ENCODE results near the gene USP5. TPM values are rescaled to one million over a fixed set of nuclear protein-coding genes. Genes with fewer than 3 reads are reported as not detected.

The USP5 gene
- total RNA-seq, 2 donors from 2014 or later: 91.7 to 105 TPM

Other genes starting within 250 kb of the USP5 start
- 100 to 1,000 TPM; 239 to 352 TPM for gene CHD4, start 244.8 kb upstream of the USP5 start, total RNA-seq
- 10 to 100 TPM in 1 of 2 donors, 1 to 10 TPM in 1; 5.6 to 10.6 TPM for gene LPAR5, start 216.2 kb upstream of the USP5 start, total RNA-seq
- 1 to 10 TPM in 1 of 2 donors, under 1 TPM in 1; 0.98 to 2.1 TPM for gene ACRBP, start 204.7 kb upstream of the USP5 start, total RNA-seq
- 10 to 100 TPM; 13.0 to 16.7 TPM for gene ING4, start 189.0 kb upstream of the USP5 start, total RNA-seq
- 10 to 100 TPM; 81.1 to 90.0 TPM for gene ZNF384, start 162.8 kb upstream of the USP5 start, total RNA-seq
- under 1 TPM in 1 of 2 donors, not detected in 1; 0.17 TPM for gene PIANP, start 151.3 kb upstream of the USP5 start, total RNA-seq
- gene COPS7A, start 128.1 kb upstream of the USP5 start, total RNA-seq: 10 to 100 TPM; 49.6 to 60.6 TPM
- 100 to 1,000 TPM in 1 of 2 donors, 10 to 100 TPM in 1; 98.3 to 124 TPM for gene MLF2, start 99.0 kb upstream of the USP5 start, total RNA-seq
- 10 to 100 TPM; 50.4 to 93.8 TPM for gene PTMS, start 85.8 kb upstream of the USP5 start, total RNA-seq
- 100 to 1,000 TPM in 1 of 2 donors, 10 to 100 TPM in 1; 78.2 to 365 TPM for gene LAG3, start 79.6 kb upstream of the USP5 start, total RNA-seq
- gene CD4, start 62.6 kb upstream of the USP5 start, total RNA-seq: 1 to 10 TPM in 1 of 2 donors, under 1 TPM in 1; 0.43 to 5.4 TPM
- not detected for gene GPR162, start 30.3 kb upstream of the USP5 start, total RNA-seq
- gene P3H3, start 23.7 kb upstream of the USP5 start, total RNA-seq: 1 to 10 TPM in 1 of 2 donors, not detected in 1; 1.3 TPM
- gene GNB3, start 11.2 kb upstream of the USP5 start, total RNA-seq: not detected
- 100 to 1,000 TPM in 1 of 2 donors, 10 to 100 TPM in 1; 40.7 to 105 TPM for gene CDCA3, start 864 bp upstream of the USP5 start, total RNA-seq
- 1,000 to 10,000 TPM; 1,157 to 1,903 TPM for gene TPI1, start 15.4 kb downstream of the USP5 start, total RNA-seq
- gene SPSB2, start 21.2 kb downstream of the USP5 start, total RNA-seq: 1 to 10 TPM; 6.0 to 6.9 TPM
- 1 to 10 TPM; 3.2 to 7.1 TPM for gene LRRC23, start 52.7 kb downstream of the USP5 start, total RNA-seq
- gene ENO2, start 62.4 kb downstream of the USP5 start, total RNA-seq: 100 to 1,000 TPM; 151 to 158 TPM
- 10 to 100 TPM; 36.5 to 62.2 TPM for gene ATN1, start 75.8 kb downstream of the USP5 start, total RNA-seq
- not detected for gene RNU7-1, start 91.7 kb downstream of the USP5 start, total RNA-seq
- gene C12orf57, start 91.9 kb downstream of the USP5 start, total RNA-seq: 100 to 1,000 TPM in 1 of 2 donors, 10 to 100 TPM in 1; 89.7 to 106 TPM
- gene PTPN6, start 99.2 kb downstream of the USP5 start, total RNA-seq: 100 to 1,000 TPM in 1 of 2 donors, 10 to 100 TPM in 1; 71.6 to 131 TPM
- gene PHB2, start 118.5 kb downstream of the USP5 start, total RNA-seq: 100 to 1,000 TPM; 227 to 350 TPM
- 100 to 1,000 TPM in 1 of 2 donors, 10 to 100 TPM in 1; 74.9 to 141 TPM for gene EMG1, start 118.8 kb downstream of the USP5 start, total RNA-seq
- gene LPCAT3, start 166.3 kb downstream of the USP5 start, total RNA-seq: 10 to 100 TPM; 25.4 to 31.9 TPM
- 1 to 10 TPM; 1.3 to 4.3 TPM for gene C1S, start 208.6 kb downstream of the USP5 start, total RNA-seq
- 1 to 10 TPM; 1.6 to 1.7 TPM for gene C1R, start 240.3 kb downstream of the USP5 start, total RNA-seq